ENCODE measurements around the gene CAV1. TPM values are rescaled to one million over a fixed set of nuclear protein-coding genes. Genes with fewer than 3 reads are reported as not detected.
A peak's percentile ranks its signal among the peaks of the same experiment; 100 is the strongest.

The CAV1 gene
- total RNA-seq, 1 experiment from 2014 or later, result 20.2 TPM

- Histone ChIP-seq H2AK5ac (ENCODE audit: insufficient read length, low read length) (no peak overlapping the region), H2BK20ac (ENCODE audit: low read depth, low read length, poor library complexity, severe bottlenecking) (no peak overlapping the region), H2BK15ac (ENCODE audit: low read depth, low read length) (no peak overlapping the region), H3K23me2 (ENCODE audit: insufficient read length, low read depth, low read length, poor library complexity, severe bottlenecking) (no peaks in the 10 kb centered on the region), H3K79me1 (ENCODE audit: insufficient read depth, low read depth, low read length, poor library complexity, severe bottlenecking) (no peaks in the 10 kb centered on the region), H4K5ac (ENCODE audit: insufficient read length, low read depth, low read length) (no peak overlapping the region), H3K18ac (ENCODE audit: insufficient read length, low read depth, low read length) (no peak overlapping the region), H2BK120ac (ENCODE audit: low read depth, low read length, poor library complexity, severe bottlenecking) (no peak overlapping the region), H3K79me2 (ENCODE audit: insufficient read depth, low read length) (no peaks in the 10 kb centered on the region), H3K9ac (ENCODE audit: extremely low read depth, insufficient read length, low read length) (no peak overlapping the region), H3K4me1 (ENCODE audit: insufficient read depth, low read length) (no peaks in the 10 kb centered on the region), H3K4me2 (ENCODE audit: insufficient read depth, insufficient read length, low read length) (no peak overlapping the region), H4K8ac (replicated peaks; ENCODE audit: insufficient read length, low read depth, low read length) (no peak overlapping the region), H2BK5ac (ENCODE audit: insufficient read length, low read length) (no peak overlapping the region), H4K20me1 (ENCODE audit: control insufficient read depth, insufficient read depth, insufficient read length) (no peaks in the 10 kb centered on the region), H2BK12ac (ENCODE audit: insufficient read length, low read depth, low read length) (no peak overlapping the region), H3K56ac (ENCODE audit: insufficient read length, low read depth, low read length) (no peak overlapping the region), H3K27ac (ENCODE audit: insufficient read length, low read depth, low read length) (no peak overlapping the region), H3K14ac (ENCODE audit: insufficient read depth, low read length) (no peak overlapping the region), H2AFZ (ENCODE audit: low read length) (no peak overlapping the region), H3K27me3 (ENCODE audit: insufficient read depth, low read length) (no peaks in the 10 kb centered on the region; the same call in 1 of the 2 replicates), H3K4ac (ENCODE audit: low read depth, low read length) (no peak overlapping the region), H3T11ph (ENCODE audit: low read length) (no peak overlapping the region), H3K23ac (ENCODE audit: insufficient read length, low read depth, low read length) (no peak overlapping the region), H4K91ac (ENCODE audit: insufficient read length, low read depth, low read length) (no peak overlapping the region), H3K9me3 (ENCODE audit: control insufficient read depth, low read depth, low read length) (no peaks in the 10 kb centered on the region)
- H3K27me3 Mint-ChIP-seq (ENCODE audit: low read depth), result no peaks in the 10 kb centered on the region; the same call in 1 of the 2 replicates
- no peak for TF ChIP-seq CTCF (conservative IDR thresholded peaks at IDR 0.05)
- no CpG with 5 or more reads among the region's 1 CpG for WGBS (ENCODE audit: extremely low coverage, insufficient read length, low lambda C conversion rate)
- H3K9me3 Mint-ChIP-seq, result peaks cover 6 to 10% of the 10 kb centered on the region in 2 experiments; a peak in 2 of 5 replicates
- peaks cover 0 to 4% (median 4%) of the 10 kb centered on the region in 3 experiments; a peak in 3 of 7 replicates for H3K36me3 Mint-ChIP-seq (ENCODE audit: insufficient read depth in 1 of 3, low read depth in 3 of 3)
- no peak overlapping the region for H3K4me3 Mint-ChIP-seq
- no peaks in the 10 kb centered on the region for H3K4me1 Mint-ChIP-seq
- 0 out of 7 replicates have a peak overlapping the region, but pooled peaks of 1 of the 3 experiments have one; percentile 34 for H3K27ac Mint-ChIP-seq
- DNase-seq, result no peak
These were observed 47.2 kb upstream of the CAV1 start for GRCh38 chr7:116477625-116478024.

Measured in H9 (cell line).